ENCODE results near the gene ATG4D.

GRCh38 chr19:10513223-10513622 lies 30.5 kb upstream of the ATG4D start:
- no peak for TF ChIP-seq CTCF (IDR thresholded peaks at IDR 0.05; ENCODE audit: low read depth, low read length, poor library complexity, severe bottlenecking)
- TF ChIP-seq EZH2phosphoT487 (IDR thresholded peaks at IDR 0.05; ENCODE audit: borderline replicate concordance, low read length) = no peak

Measured in DOHH2 (cell line).